SK-N-SH treated with all-trans-retinoic acid at 6 μM for 48 hours (cell line): Measurements from ENCODE around the gene ANP32A.

Source experiments
- ARNTL ChIP-seq: fragments of 450-650 bp; formaldehyde crosslinking; IDR thresholded peaks from 2 replicates; pipeline ENCODE4 v1.5.0; 2020; ENCODE audit warnings: low read depth, mild to moderate bottlenecking, moderate library complexity, borderline replicate concordance
- PATZ1 ChIP-seq: fragments of 250-450 bp; sonication (Bioruptor Pico); IDR thresholded peaks from 2 replicates; pipeline ENCODE4 v1.8.0; 2020; ENCODE audit warnings: mild to moderate bottlenecking, moderate library complexity, borderline replicate concordance
- PPARA ChIP-seq: fragments of 250-450 bp; sonication (Bioruptor Pico); IDR thresholded peaks from 2 replicates; pipeline ENCODE4 v1.5.0; 2020; ENCODE audit warnings: mild to moderate bottlenecking, borderline replicate concordance
- RARB ChIP-seq: fragments of 250-450 bp; sonication (Bioruptor Pico); IDR thresholded peaks from 2 replicates; pipeline ENCODE4 v1.8.0; 2021; ENCODE audit warnings: mild to moderate bottlenecking, moderate library complexity
- SNAI2 ChIP-seq: fragments of 250-450 bp; sonication (Bioruptor Pico); IDR thresholded peaks from 2 replicates; pipeline ENCODE4 v1.5.0; 2020; ENCODE audit warnings: mild to moderate bottlenecking, moderate library complexity
- TCF4 ChIP-seq: fragments of 250-450 bp; sonication (Bioruptor Pico); IDR thresholded peaks from 2 replicates; pipeline ENCODE4 v1.8.0; 2021; ENCODE audit warnings: mild to moderate bottlenecking, moderate library complexity, borderline replicate concordance
- ZC3H10 ChIP-seq: fragments of 250-450 bp; sonication (Bioruptor Pico); IDR thresholded peaks from 2 replicates; pipeline ENCODE4 v1.5.1; 2021; ENCODE audit warnings: mild to moderate bottlenecking, moderate library complexity
- ZFP3 ChIP-seq: fragments of 250-450 bp; sonication (Bioruptor Pico); IDR thresholded peaks from 2 replicates; pipeline ENCODE4 v1.5.0; 2020; ENCODE audit warnings: mild to moderate bottlenecking, moderate library complexity
- ZNF565 ChIP-seq: fragments of 450-650 bp; formaldehyde crosslinking; conservative IDR thresholded peaks from 2 replicates; pipeline ENCODE4 v1.5.0; 2020; ENCODE audit warnings: low read depth, mild to moderate bottlenecking, moderate library complexity
- ZNF8 ChIP-seq: fragments of 450-650 bp; formaldehyde crosslinking; IDR thresholded peaks from 2 replicates; pipeline ENCODE4 v1.5.0; 2020; ENCODE audit warnings: mild to moderate bottlenecking, moderate library complexity

- TF ChIP-seq TCF4 (CRISPR knock-in tag): no peak
- no peak for TF ChIP-seq PATZ1 (CRISPR knock-in tag)
- TF ChIP-seq ZFP3 (CRISPR knock-in tag): no peak
- TF ChIP-seq PPARA: no peak
- TF ChIP-seq RARB: no peak
- no peak for TF ChIP-seq SNAI2
- TF ChIP-seq ZC3H10 (CRISPR knock-in tag): no peak
- no peak for TF ChIP-seq ZNF8 (CRISPR knock-in tag)
- TF ChIP-seq ARNTL (CRISPR knock-in tag): no peak
- TF ChIP-seq ZNF565 (CRISPR knock-in tag): no peak
Measured at GRCh38 chr15:68818769-68819494, 1.8 kb downstream of the ANP32A start.
